IMR-90 (cell line): ENCODE measurements around the gene FBLIM1. TPM values are rescaled to one million over a fixed set of nuclear protein-coding genes. Genes with fewer than 3 reads are reported as not detected.

Experiments
- ATAC-seq: fragments of 200-7000 bp; cut with Tn5 transposase; 2 replicates; pipeline ENCODE4 v1.9.1; 2020; ENCODE audit warnings: low read depth, mild to moderate bottlenecking, moderate library complexity
- BruUV-seq: library from RNA; stranded (reverse); fragments of 400-500 nt; replicated peaks from 2 replicates; lab custom pipeline; 2021; lab: Mats Ljungman, UMichigan
- CTCF ChIA-PET: fragments of 300-600 bp; formaldehyde crosslinking; extraction: SDS; loops from one replicate; lab custom pipeline; 2021; ENCODE audit warnings: antibody characterized with exemption; lab: Yijun Ruan, JAX
- POLR2A ChIA-PET: fragments of 300-600 bp; sonication (Branson Sonifier 250); formaldehyde crosslinking; loops from one replicate; lab custom pipeline; 2022; ENCODE audit warnings: antibody characterized with exemption; ENCODE audit not compliant: unreplicated experiment; lab: Charles Lee
- DNase-seq: peaks from one replicate; pipeline ENCODE4 v3.0.0; 2013
- H2AFZ ChIP-seq: replicated peaks from 2 replicates; pipeline ENCODE3; 2013; ENCODE audit warnings: low read length, mild to moderate bottlenecking; ENCODE audit not compliant: poor library complexity
- H2AK5ac ChIP-seq: 2 replicates; pipeline ENCODE4 v1.6.1; 2013; ENCODE audit warnings: low read depth, low read length, inconsistent platforms
- H2AK9ac ChIP-seq: replicated peaks from 2 replicates; pipeline ENCODE3; 2013; ENCODE audit warnings: mild to moderate bottlenecking, low read depth, low read length, moderate library complexity; ENCODE audit not compliant: poor library complexity
- H2BK120ac ChIP-seq: 2 replicates; pipeline ENCODE4 v1.6.1; 2013; ENCODE audit warnings: low read depth, low read length, inconsistent platforms
- H2BK15ac ChIP-seq: 3 replicates; pipeline ENCODE4 v1.6.1; 2013; ENCODE audit warnings: low read depth, low read length, inconsistent platforms
- H2BK20ac ChIP-seq: 2 replicates; pipeline ENCODE4 v1.6.1; 2013; ENCODE audit warnings: low read depth, mild to moderate bottlenecking, inconsistent platforms, low read length, moderate library complexity
- H2BK5ac ChIP-seq: 2 replicates; pipeline ENCODE4 v1.6.1; 2013; ENCODE audit warnings: mild to moderate bottlenecking, low read depth, low read length, inconsistent platforms; ENCODE audit not compliant: poor library complexity, severe bottlenecking
- H3K14ac ChIP-seq: replicated peaks from 2 replicates; pipeline ENCODE4 v1.6.1; 2013; ENCODE audit warnings: low read depth, low read length, inconsistent platforms
- H3K18ac ChIP-seq: 2 replicates; pipeline ENCODE4 v1.6.1; 2013; ENCODE audit warnings: low read depth, low read length, control low read depth
- H3K23ac ChIP-seq: 2 replicates; pipeline ENCODE4 v1.6.1; 2013; ENCODE audit warnings: low read depth, low read length, inconsistent platforms
- H3K27ac ChIP-seq: 2 replicates; pipeline ENCODE4 v1.5.1; 2013; ENCODE audit warnings: mild to moderate bottlenecking, control low read depth, low read length; ENCODE audit not compliant: insufficient read depth
- H3K27me3 ChIP-seq: 2 replicates; pipeline ENCODE4 v1.6.1; 2013; ENCODE audit warnings: low read length; ENCODE audit not compliant: control insufficient read depth, insufficient read depth
- H3K36me3 ChIP-seq: 2 replicates; pipeline ENCODE4 v1.6.1; 2013; ENCODE audit warnings: low read length, mixed read lengths; ENCODE audit not compliant: control insufficient read depth, insufficient read depth
- H3K4ac ChIP-seq: 2 replicates; pipeline ENCODE4 v1.6.1; 2013; ENCODE audit warnings: low read depth, low read length, inconsistent platforms
- H3K4me1 ChIP-seq: 2 replicates; pipeline ENCODE4 v1.6.1; 2013; ENCODE audit warnings: low read length, mixed read lengths; ENCODE audit not compliant: control insufficient read depth, insufficient read depth
- H3K4me2 ChIP-seq: 2 replicates; pipeline ENCODE4 v1.6.1; 2013; ENCODE audit warnings: low read depth, mild to moderate bottlenecking, control low read depth, low read length, moderate library complexity
- H3K4me3 ChIP-seq: 2 replicates; pipeline ENCODE4 v1.5.1; 2013; ENCODE audit warnings: low read depth, mild to moderate bottlenecking, control low read depth, low read length, moderate library complexity; ENCODE audit not compliant: insufficient read depth
- H3K56ac ChIP-seq: 2 replicates; pipeline ENCODE4 v1.6.1; 2013; ENCODE audit warnings: low read length, inconsistent platforms; ENCODE audit not compliant: insufficient read depth; ENCODE audit errors: extremely low read depth
- H3K79me1 ChIP-seq, 2 experiments: 2 replicates each; pipeline ENCODE4 v1.6.1; 2013; ENCODE audit warnings: low read length in 2 of 2, inconsistent platforms in 1 of 2, low read depth in 1 of 2
- H3K9ac ChIP-seq: 2 replicates; pipeline ENCODE4 v1.6.1; 2013; ENCODE audit warnings: low read depth, low read length, control low read depth
- H3K9me1 ChIP-seq: 2 replicates; pipeline ENCODE4 v1.6.1; 2013; ENCODE audit warnings: low read length, inconsistent platforms; ENCODE audit not compliant: insufficient read depth
- H3K9me3 ChIP-seq: 2 replicates; pipeline ENCODE4 v1.6.1; 2013; ENCODE audit warnings: low read length; ENCODE audit not compliant: control insufficient read depth, insufficient read depth
- H4K20me1 ChIP-seq: 2 replicates; pipeline ENCODE4 v1.6.1; 2013; ENCODE audit warnings: low read length, inconsistent platforms; ENCODE audit not compliant: insufficient read depth
- H4K5ac ChIP-seq: 2 replicates; pipeline ENCODE4 v1.6.1; 2013; ENCODE audit warnings: mild to moderate bottlenecking, low read depth, low read length, control low read depth
- H4K8ac ChIP-seq, 2 experiments: 2 replicates each; pipeline ENCODE4 v1.6.1; 2013; ENCODE audit warnings: low read depth in 2 of 2, low read length in 2 of 2, control low read depth in 1 of 2, inconsistent platforms in 1 of 2
- H4K91ac ChIP-seq: 2 replicates; pipeline ENCODE4 v1.6.1; 2013; ENCODE audit warnings: low read depth, low read length, inconsistent platforms; ENCODE audit not compliant: insufficient read depth
- CEBPB ChIP-seq: IDR thresholded peaks from 2 replicates; pipeline ENCODE4 v1.6.1; 2012; ENCODE audit warnings: low read depth, low read length, improper control_type of control experiment
- MXI1 ChIP-seq: IDR thresholded peaks from 2 replicates; pipeline ENCODE4 v1.6.1; 2012; ENCODE audit warnings: low read depth, mild to moderate bottlenecking, low read length, moderate library complexity, borderline replicate concordance
- SMC3 ChIP-seq: fragments of 150-350 bp; IDR thresholded peaks from 2 replicates; pipeline ENCODE4 v1.6.1; 2016; ENCODE audit warnings: low read depth, mild to moderate bottlenecking, antibody characterized with exemption, low read length, moderate library complexity
- WGBS, 2 experiments: methylation state at CpG; one replicate each; pipeline versions ENCODE4 v1.1.5 to v1.1.7; 2013; ENCODE audit warnings: missing lambda C conversion rate in 2 of 2; ENCODE audit not compliant: insufficient read length in 1 of 2; ENCODE audit errors: extremely low coverage in 2 of 2; 5-methylcytosine and 5-hydroxymethylcytosine counted together
- dilution Hi-C: fragments of 300-500 bp; cut with HindIII; formaldehyde crosslinking; loops from one replicate; pipeline ENCODE4 v1.14.3; 2018; ENCODE audit warnings: low sequenced_read_pairs; ENCODE audit not compliant: unreplicated experiment
- in situ Hi-C: fragments of 300-500 bp; cut with MboI; formaldehyde crosslinking; loops from 3 replicates; pipeline ENCODE4 v1.14.3; 2019; ENCODE audit warnings: low sequenced_read_pairs, inconsistent platforms, mixed read lengths
- intact Hi-C: fragments of 100-400 bp; cut with micrococcal nuclease; formaldehyde crosslinking; loops from 2 replicates; pipeline ENCODE4 v1.10.0; 2022
- polyA plus RNA-seq, 3 experiments: library from polyadenylated mRNA; depleted of rRNA; stranded (reverse); fragments of >200 nt; gene quantifications; 2 replicates each; pipeline ENCODE4 v1.2.3, GENCODE V29; 2012; ENCODE audit warnings: low replicate concordance in 1 of 3
- total RNA-seq: library from RNA; depleted of rRNA; stranded (reverse); fragments of >200 nt; gene quantifications from 2 replicates; pipeline ENCODE4 v1.2.3, GENCODE V29; 2012
- TF ChIP-seq, protein P1 (sequence below): conservative IDR thresholded peaks from 2 replicates; pipeline ENCODE4 v1.5.1; 2012; ENCODE audit warnings: mild to moderate bottlenecking, low read depth, low read length, improper control_type of control experiment
- TF ChIP-seq, protein P2 (sequence below): fragments of 150-350 bp; IDR thresholded peaks from 2 replicates; pipeline ENCODE4 v1.6.1; 2016; ENCODE audit warnings: low read depth, mild to moderate bottlenecking, low read length, moderate library complexity, borderline replicate concordance
- TF ChIP-seq, protein P3 (sequence below): fragments of 150-350 bp; IDR thresholded peaks from 2 replicates; pipeline ENCODE4 v1.6.1; 2017; ENCODE audit warnings: mild to moderate bottlenecking, antibody characterized with exemption, low read length, low read depth

Gene FBLIM1
- total and polyA plus RNA-seq, 2 of the 4 experiments (the other 2 are of a cell fraction) = 52.2 to 140 TPM

DNA sequence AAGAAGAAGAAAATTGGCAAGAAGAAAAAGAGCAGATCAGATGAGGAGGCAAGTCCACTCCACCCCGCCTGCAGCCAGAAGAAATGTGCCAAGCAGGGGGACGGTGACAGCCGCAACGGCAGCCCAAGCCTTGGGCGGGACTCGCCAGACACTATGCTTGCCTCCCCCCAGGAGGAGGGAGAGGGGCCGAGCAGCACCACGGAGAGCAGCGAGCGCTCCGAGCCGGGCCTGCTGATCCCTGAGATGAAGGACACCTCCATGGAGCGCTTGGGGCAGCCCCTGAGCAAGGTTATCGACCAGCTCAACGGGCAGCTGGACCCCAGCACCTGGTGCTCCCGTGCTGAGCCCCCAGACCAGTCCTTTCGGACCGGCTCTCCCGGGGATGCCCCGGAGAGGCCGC lies 31.6 kb upstream of the FBLIM1 start:
- WGBS, 2 experiments = 100% methylated on average over 2 of the region's 21 CpGs; no CpG with 5 or more reads in 1 of the 2 experiments
- Histone ChIP-seq H3K79me1 (peaks cover 3% of the 10 kb centered on the region in 2 experiments; a peak in 2 of 4 replicates), H2BK20ac (no peak overlapping the region), H3K9me1 (no peaks in the 10 kb centered on the region), H2BK120ac (no peak overlapping the region), H3K9me3 (no peaks in the 10 kb centered on the region), H2BK15ac (no peak overlapping the region), H4K5ac (no peak overlapping the region), H3K4ac (no peak overlapping the region), H3K4me2 (no peak overlapping the region), H2AK9ac (peak overlapping the region; percentile 70), H3K4me1 (no peaks in the 10 kb centered on the region), H2AFZ (no peak overlapping the region), H4K91ac (no peak overlapping the region), H3K23ac (no peak overlapping the region), H3K9ac (no peak overlapping the region), H4K8ac (no peak overlapping the region), H3K4me3 (no peak overlapping the region), H3K27ac (no peak overlapping the region), H3K18ac (no peak overlapping the region), H2AK5ac (no peak overlapping the region), H3K56ac (no peak overlapping the region), H3K36me3 (peaks cover 78% of the 10 kb centered on the region), H3K27me3 (no peaks in the 10 kb centered on the region), H2BK5ac (no peak overlapping the region), H4K20me1 (no peaks in the 10 kb centered on the region), H3K14ac (no peak overlapping the region)
- dilution Hi-C loops (no loop called here), intact Hi-C loops (no loop called here), in situ Hi-C loops (no loop called here)
- ChIA-PET CTCF (no interaction called here), POLR2A (no interaction called here)
- no peak for ATAC-seq
- no peak for DNase-seq
- no TSS peak for BruUV-seq
- TF ChIP-seq, protein P1, sequence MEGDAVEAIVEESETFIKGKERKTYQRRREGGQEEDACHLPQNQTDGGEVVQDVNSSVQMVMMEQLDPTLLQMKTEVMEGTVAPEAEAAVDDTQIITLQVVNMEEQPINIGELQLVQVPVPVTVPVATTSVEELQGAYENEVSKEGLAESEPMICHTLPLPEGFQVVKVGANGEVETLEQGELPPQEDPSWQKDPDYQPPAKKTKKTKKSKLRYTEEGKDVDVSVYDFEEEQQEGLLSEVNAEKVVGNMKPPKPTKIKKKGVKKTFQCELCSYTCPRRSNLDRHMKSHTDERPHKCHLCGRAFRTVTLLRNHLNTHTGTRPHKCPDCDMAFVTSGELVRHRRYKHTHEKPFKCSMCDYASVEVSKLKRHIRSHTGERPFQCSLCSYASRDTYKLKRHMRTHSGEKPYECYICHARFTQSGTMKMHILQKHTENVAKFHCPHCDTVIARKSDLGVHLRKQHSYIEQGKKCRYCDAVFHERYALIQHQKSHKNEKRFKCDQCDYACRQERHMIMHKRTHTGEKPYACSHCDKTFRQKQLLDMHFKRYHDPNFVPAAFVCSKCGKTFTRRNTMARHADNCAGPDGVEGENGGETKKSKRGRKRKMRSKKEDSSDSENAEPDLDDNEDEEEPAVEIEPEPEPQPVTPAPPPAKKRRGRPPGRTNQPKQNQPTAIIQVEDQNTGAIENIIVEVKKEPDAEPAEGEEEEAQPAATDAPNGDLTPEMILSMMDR = no peak
- TF ChIP-seq SMC3 (no peak), MXI1 (no peak), CEBPB (no peak)
- TF ChIP-seq, protein P2, sequence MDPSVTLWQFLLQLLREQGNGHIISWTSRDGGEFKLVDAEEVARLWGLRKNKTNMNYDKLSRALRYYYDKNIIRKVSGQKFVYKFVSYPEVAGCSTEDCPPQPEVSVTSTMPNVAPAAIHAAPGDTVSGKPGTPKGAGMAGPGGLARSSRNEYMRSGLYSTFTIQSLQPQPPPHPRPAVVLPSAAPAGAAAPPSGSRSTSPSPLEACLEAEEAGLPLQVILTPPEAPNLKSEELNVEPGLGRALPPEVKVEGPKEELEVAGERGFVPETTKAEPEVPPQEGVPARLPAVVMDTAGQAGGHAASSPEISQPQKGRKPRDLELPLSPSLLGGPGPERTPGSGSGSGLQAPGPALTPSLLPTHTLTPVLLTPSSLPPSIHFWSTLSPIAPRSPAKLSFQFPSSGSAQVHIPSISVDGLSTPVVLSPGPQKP = no peak
- TF ChIP-seq, protein P3, sequence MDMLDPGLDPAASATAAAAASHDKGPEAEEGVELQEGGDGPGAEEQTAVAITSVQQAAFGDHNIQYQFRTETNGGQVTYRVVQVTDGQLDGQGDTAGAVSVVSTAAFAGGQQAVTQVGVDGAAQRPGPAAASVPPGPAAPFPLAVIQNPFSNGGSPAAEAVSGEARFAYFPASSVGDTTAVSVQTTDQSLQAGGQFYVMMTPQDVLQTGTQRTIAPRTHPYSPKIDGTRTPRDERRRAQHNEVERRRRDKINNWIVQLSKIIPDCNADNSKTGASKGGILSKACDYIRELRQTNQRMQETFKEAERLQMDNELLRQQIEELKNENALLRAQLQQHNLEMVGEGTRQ = no peak
